Measurements from ENCODE around the gene CUL4B. TPM values are rescaled to one million over a fixed set of nuclear protein-coding genes. Genes with fewer than 3 reads are reported as not detected.

Gene CUL4B
- total and polyA plus RNA-seq, 2 experiments from 2014 or later, result 12.7 to 42.9 TPM

GRCh38 chrX:120568609-120569008, 7.8 kb upstream of the CUL4B start:
- no peak for ATAC-seq
- Histone ChIP-seq H3K27me3 (ENCODE audit: insufficient read depth) (no peaks in the 10 kb centered on the region), H2AFZ (no peak overlapping the region), H3K4me2 (no peak overlapping the region), H3K79me2 (replicated peaks; ENCODE audit: insufficient read depth) (no peaks in the 10 kb centered on the region), H3F3A (replicated peaks; ENCODE audit: low read depth) (no peaks in the 10 kb centered on the region), H3K4me3 (no peak overlapping the region), H3K27ac (ENCODE audit: low read depth) (no peak overlapping the region), H3K4me1 (ENCODE audit: insufficient read depth) (no peaks in the 10 kb centered on the region), H3K36me3 (ENCODE audit: insufficient read depth) (no peaks in the 10 kb centered on the region), H3K9me2 (ENCODE audit: insufficient read depth) (no peaks in the 10 kb centered on the region), H4K20me1 (replicated peaks; ENCODE audit: insufficient read depth) (no peaks in the 10 kb centered on the region)
- H3K9me3 Mint-ChIP-seq, result no peaks in the 10 kb centered on the region
- H3K4me1 Mint-ChIP-seq, result no peaks in the 10 kb centered on the region
- no peaks in the 10 kb centered on the region for H3K36me3 Mint-ChIP-seq (ENCODE audit: low read depth)
- no peak overlapping the region for H3K27ac Mint-ChIP-seq
- H3K27me3 Mint-ChIP-seq (ENCODE audit: insufficient read depth, low read depth, poor library complexity), result peaks cover 2% of the 10 kb centered on the region
- TF ChIP-seq NANOG (IDR thresholded peaks at IDR 0.05; ENCODE audit: borderline replicate concordance) (no peak), EZH2phosphoT487 (IDR thresholded peaks at IDR 0.05; ENCODE audit: unreplicated experiment) (no peak), JUNB (IDR thresholded peaks at IDR 0.05; ENCODE audit: unreplicated experiment) (no peak), ZNF114 (CRISPR knock-in tag; IDR thresholded peaks at IDR 0.05) (no peak), POLR2AphosphoS5 (IDR thresholded peaks at IDR 0.05; ENCODE audit: low read depth) (no peak), ETS1 (IDR thresholded peaks at IDR 0.05) (no peak), REST (IDR thresholded peaks at IDR 0.05; ENCODE audit: unreplicated experiment) (no peak), EZH2 (IDR thresholded peaks at IDR 0.05; ENCODE audit: low read depth, unreplicated experiment) (no peak), STAT1 (IDR thresholded peaks at IDR 0.05; ENCODE audit: unreplicated experiment) (no peak), ZNF462 (CRISPR knock-in tag; IDR thresholded peaks at IDR 0.05) (no peak), CTCF (conservative IDR thresholded peaks at IDR 0.05; ENCODE audit: low read depth in 2 of 2) (no peak), ZNF331 (CRISPR knock-in tag; IDR thresholded peaks at IDR 0.05; ENCODE audit: low read depth) (no peak), CREB1 (CRISPR knock-in tag; IDR thresholded peaks at IDR 0.05; ENCODE audit: low read depth) (no peak)
- no peak for DNase-seq (ENCODE audit: low spot score)
- no peak overlapping the region for H3K4me3 Mint-ChIP-seq

Data from GM23338 (cell line).